Measurements from ENCODE around the gene CCNH. TPM values are rescaled to one million over a fixed set of nuclear protein-coding genes. Genes with fewer than 3 reads are reported as not detected.

CCNH gene
- total RNA-seq, 1 experiment from 2014 or later: 44.0 TPM

- Histone ChIP-seq H3K4me1 (ENCODE audit: control insufficient read depth, insufficient read depth, low read length) (no peaks in the 10 kb centered on the region), H3K27ac (ENCODE audit: low read length) (no peak overlapping the region), H3K4me3 (ENCODE audit: low read depth in 2 of 2, low read length in 2 of 2) (no peak overlapping the region), H3K9me3 (ENCODE audit: control insufficient read depth, insufficient read depth, low read depth, low read length) (no peaks in the 10 kb centered on the region), H3K27me3 (ENCODE audit: control insufficient read depth, insufficient read depth, low read length) (no peaks in the 10 kb centered on the region), H3K36me3 (ENCODE audit: control insufficient read depth, insufficient read depth, low read length) (no peaks in the 10 kb centered on the region)
- ChIA-PET CTCF (no interaction called here), POLR2A (no interaction called here)
- no peak for TF ChIP-seq SIN3A (IDR thresholded peaks at IDR 0.05; ENCODE audit: borderline replicate concordance, insufficient read depth, low read depth, low read length)
- TF ChIP-seq TCF7L2 (IDR thresholded peaks at IDR 0.05; ENCODE audit: low read depth, low read length): no peak
- no peak for TF ChIP-seq CTCF (IDR thresholded peaks at IDR 0.05)
- no peak for TF ChIP-seq POLR2AphosphoS5 (IDR thresholded peaks at IDR 0.05; ENCODE audit: low read depth, low read length)
- TF ChIP-seq REST (IDR thresholded peaks at IDR 0.05; ENCODE audit: insufficient read depth in 1 of 2, low read depth in 2 of 2, low read length in 1 of 2): no peak
- ATAC-seq (no peak), DNase-seq (ENCODE audit: low read depth, low spot score) (no peak)
- in situ Hi-C loops (cut with HindIII; ENCODE audit: low pct_unique_long_range_greater_than_20kb, low sequenced_read_pairs) (no loop called here), intact Hi-C loops (cut with micrococcal nuclease; ENCODE audit: unreplicated experiment) (no loop called here)
- BruUV-seq (replicated peaks): no TSS peak
Measured at GRCh38 chr5:87435144-87435694, 22.5 kb upstream of the CCNH start.

- intact Hi-C loops (cut with micrococcal nuclease; ENCODE audit: unreplicated experiment) (no loop called here), in situ Hi-C loops (cut with HindIII; ENCODE audit: low pct_unique_long_range_greater_than_20kb, low sequenced_read_pairs) (no loop called here)
- CTCF ChIA-PET: no interaction called here
- H3K4me3 ChIP-seq (ENCODE audit: low read depth in 2 of 2, low read length in 2 of 2): no peak overlapping the region
- ATAC-seq (no peak), DNase-seq (ENCODE audit: low read depth, low spot score) (no peak)
- no peaks in the 10 kb centered on the region for H3K36me3 ChIP-seq (ENCODE audit: control insufficient read depth, insufficient read depth, low read length)
- no peak overlapping the region for H3K27ac ChIP-seq (ENCODE audit: low read length)
- no TSS peak for BruUV-seq (replicated peaks)
- no peaks in the 10 kb centered on the region for H3K4me1 ChIP-seq (ENCODE audit: control insufficient read depth, insufficient read depth, low read length)
- POLR2A ChIA-PET: no interaction called here
- no peak for TF ChIP-seq CTCF (IDR thresholded peaks at IDR 0.05)
- no peak for TF ChIP-seq TCF7L2 (IDR thresholded peaks at IDR 0.05; ENCODE audit: low read depth, low read length)
- TF ChIP-seq SIN3A (IDR thresholded peaks at IDR 0.05; ENCODE audit: borderline replicate concordance, insufficient read depth, low read depth, low read length): no peak
- no peak for TF ChIP-seq REST (IDR thresholded peaks at IDR 0.05; ENCODE audit: insufficient read depth in 1 of 2, low read depth in 2 of 2, low read length in 1 of 2)
- no peak for TF ChIP-seq POLR2AphosphoS5 (IDR thresholded peaks at IDR 0.05; ENCODE audit: low read depth, low read length)
- no peaks in the 10 kb centered on the region for H3K27me3 ChIP-seq (ENCODE audit: control insufficient read depth, insufficient read depth, low read length)
- H3K9me3 ChIP-seq (ENCODE audit: control insufficient read depth, insufficient read depth, low read depth, low read length): no peaks in the 10 kb centered on the region
Measured at GRCh38 chr5:87434461-87434860, 21.7 kb upstream of the CCNH start.

Data from Panc1 (cell line).